Fibroblast of the aortic adventitia (primary cell): ENCODE data around the gene EPHA2. TPM values are rescaled to one million over a fixed set of nuclear protein-coding genes. Genes with fewer than 3 reads are reported as not detected.

Experiments used
- DNase-seq: peaks from one replicate; pipeline ENCODE4 v3.0.0-alpha.2; 2010; ENCODE audit warnings: low read depth
- H3K4me3 ChIP-seq: 2 replicates; pipeline ENCODE4 v1.5.1; 2011; ENCODE audit warnings: low read depth, mild to moderate bottlenecking, control low read depth, low read length, moderate library complexity
- CTCF ChIP-seq: IDR thresholded peaks from 2 replicates; pipeline ENCODE4 v1.5.1; 2011; ENCODE audit warnings: mild to moderate bottlenecking, low read length, control low read depth, inconsistent platforms; ENCODE audit not compliant: insufficient read depth
- total RNA-seq: library from RNA; depleted of rRNA; stranded (reverse); fragments of >200 nt; gene quantifications from 2 replicates; pipeline ENCODE4 v1.2.3, GENCODE V29; 2012; ENCODE audit warnings: low replicate concordance

The EPHA2 gene
- total RNA-seq, 1 donor, result 7.9 TPM

GRCh38 chr1:16076031-16076864 lies 79.6 kb downstream of the EPHA2 start:
- peak; percentile 88 for DNase-seq
- TF ChIP-seq CTCF, result no peak
- H3K4me3 ChIP-seq, result no peak overlapping the region

GRCh38 chr1:16075337-16076030 lies 80.4 kb downstream of the EPHA2 start:
- no peak for TF ChIP-seq CTCF
- peak; percentile 89 for DNase-seq
- no peak overlapping the region for H3K4me3 ChIP-seq

Other genes starting within 250 kb of the EPHA2 start
- gene ZBTB17, start 180.0 kb downstream of the EPHA2 start, total RNA-seq, result 13.8 and 21.7 TPM in 2 replicates
- not detected in 2 replicates for gene SRARP, start 151.8 kb downstream of the EPHA2 start, total RNA-seq
- gene HSPB7, start 138.0 kb downstream of the EPHA2 start, total RNA-seq, result 8.9 TPM in 1 of 2 replicates, not detected in the other
- 0.09 and 0.25 TPM in 2 replicates for gene CLCNKA, start 134.0 kb downstream of the EPHA2 start, total RNA-seq
- gene CLCNKB, start 112.3 kb downstream of the EPHA2 start, total RNA-seq, result not detected in 2 replicates
- gene FAM131C, start 82.4 kb downstream of the EPHA2 start, total RNA-seq, result 0.08 and 0.63 TPM in 2 replicates
- 2.8 and 12.1 TPM in 2 replicates for gene ARHGEF19, start 56.6 kb upstream of the EPHA2 start, total RNA-seq
- 6.7 and 7.5 TPM in 2 replicates for gene CPLANE2, start 81.1 kb upstream of the EPHA2 start, total RNA-seq
- 16.5 and 18.6 TPM in 2 replicates for gene FBXO42, start 196.4 kb upstream of the EPHA2 start, total RNA-seq
- 67.1 and 97.9 TPM in 2 replicates for gene SZRD1, start 211.2 kb upstream of the EPHA2 start, total RNA-seq